Activated naive CD4-positive, alpha-beta T cell treated with anti-CD3 and anti-CD28 coated beads for 36 hours (primary cell): ENCODE data around the gene SYNDIG1. TPM values are rescaled to one million over a fixed set of nuclear protein-coding genes. Genes with fewer than 3 reads are reported as not detected.

Experiments used
- CTCF ChIA-PET: fragments of 350-600 bp; sonication (Branson Sonifier 250); formaldehyde crosslinking; loops from one replicate; lab custom pipeline; 2021; ENCODE audit warnings: antibody characterized with exemption; lab: Charles Lee
- DNase-seq: peaks from one replicate; pipeline ENCODE4 v3.0.0-alpha.2; 2020
- H3K27ac Mint-ChIP-seq: one replicate; pipeline ENCODE4 v1.8.0; 2021; ENCODE audit warnings: mild to moderate bottlenecking, mixed read lengths
- H3K27me3 Mint-ChIP-seq: one replicate; pipeline ENCODE4 v1.8.0; 2021; ENCODE audit warnings: low read depth, mixed read lengths
- H3K36me3 Mint-ChIP-seq: one replicate; pipeline ENCODE4 v1.8.0; 2021; ENCODE audit warnings: low read depth, mixed read lengths
- H3K4me1 Mint-ChIP-seq: one replicate; pipeline ENCODE4 v1.8.0; 2021; ENCODE audit warnings: low read depth, mixed read lengths
- H3K4me3 Mint-ChIP-seq: one replicate; pipeline ENCODE4 v1.8.0; 2021; ENCODE audit warnings: mild to moderate bottlenecking, moderate library complexity, mixed read lengths
- H3K9me3 Mint-ChIP-seq: one replicate; pipeline ENCODE4 v1.8.0; 2021; ENCODE audit warnings: mixed read lengths
- intact Hi-C: fragments of 100-400 bp; cut with micrococcal nuclease; formaldehyde crosslinking; loops from one replicate; pipeline ENCODE4 v1.15.1; 2023
- total RNA-seq, 2 experiments: library from RNA; stranded (reverse); gene quantifications; one replicate each; pipeline ENCODE4 v1.2.3, GENCODE V29; 2021

Gene SYNDIG1
- total RNA-seq, 2 experiments from 2014 or later: not detected

- no peak overlapping the region for H3K27ac Mint-ChIP-seq
- intact Hi-C loops: no loop called here
- no peaks in the 10 kb centered on the region for H3K4me1 Mint-ChIP-seq
- no peaks in the 10 kb centered on the region for H3K36me3 Mint-ChIP-seq
- DNase-seq: no peak
- CTCF ChIA-PET: no interaction called here
- no peak overlapping the region for H3K4me3 Mint-ChIP-seq
- no peaks in the 10 kb centered on the region for H3K9me3 Mint-ChIP-seq
- no peaks in the 10 kb centered on the region for H3K27me3 Mint-ChIP-seq
These were observed 183.9 kb downstream of the SYNDIG1 start for GRCh38 chr20:24653306-24653705.

DNA sequence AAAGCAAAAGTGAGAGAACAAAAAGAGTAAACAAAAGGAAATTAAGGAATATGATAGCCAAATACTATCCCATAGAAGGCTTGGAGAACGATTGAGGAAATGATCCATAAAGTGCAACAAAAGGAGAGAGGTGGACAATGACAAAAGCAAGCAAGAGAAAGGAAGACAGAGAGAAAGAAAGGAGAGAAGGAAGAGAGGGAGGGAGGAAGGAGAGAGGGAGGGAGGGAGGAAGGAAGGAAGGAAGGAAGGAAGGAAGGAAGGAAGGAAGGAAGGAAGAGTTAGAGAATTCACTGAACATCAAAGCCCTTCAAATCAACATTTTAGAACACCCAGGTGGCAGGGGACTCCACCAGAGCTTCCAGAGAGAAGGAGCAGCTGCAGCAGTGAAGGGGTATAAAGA is 185.0 kb downstream of the SYNDIG1 start:
- CTCF ChIA-PET: no interaction called here
- no peak for DNase-seq
- intact Hi-C loops: no loop called here
- H3K4me1 Mint-ChIP-seq: no peaks in the 10 kb centered on the region
- H3K36me3 Mint-ChIP-seq: no peaks in the 10 kb centered on the region
- H3K27me3 Mint-ChIP-seq: no peaks in the 10 kb centered on the region
- H3K27ac Mint-ChIP-seq: no peak overlapping the region
- H3K9me3 Mint-ChIP-seq: no peaks in the 10 kb centered on the region
- no peak overlapping the region for H3K4me3 Mint-ChIP-seq

- CTCF ChIA-PET: no interaction called here
- intact Hi-C loops: no loop called here
- H3K4me1 Mint-ChIP-seq: no peaks in the 10 kb centered on the region
- H3K27me3 Mint-ChIP-seq: no peaks in the 10 kb centered on the region
- H3K4me3 Mint-ChIP-seq: no peak overlapping the region
- H3K27ac Mint-ChIP-seq: no peak overlapping the region
- no peaks in the 10 kb centered on the region for H3K36me3 Mint-ChIP-seq
- no peaks in the 10 kb centered on the region for H3K9me3 Mint-ChIP-seq
- DNase-seq: no peak
These were observed 187.0 kb downstream of the SYNDIG1 start for GRCh38 chr20:24656391-24656790.

DNA sequence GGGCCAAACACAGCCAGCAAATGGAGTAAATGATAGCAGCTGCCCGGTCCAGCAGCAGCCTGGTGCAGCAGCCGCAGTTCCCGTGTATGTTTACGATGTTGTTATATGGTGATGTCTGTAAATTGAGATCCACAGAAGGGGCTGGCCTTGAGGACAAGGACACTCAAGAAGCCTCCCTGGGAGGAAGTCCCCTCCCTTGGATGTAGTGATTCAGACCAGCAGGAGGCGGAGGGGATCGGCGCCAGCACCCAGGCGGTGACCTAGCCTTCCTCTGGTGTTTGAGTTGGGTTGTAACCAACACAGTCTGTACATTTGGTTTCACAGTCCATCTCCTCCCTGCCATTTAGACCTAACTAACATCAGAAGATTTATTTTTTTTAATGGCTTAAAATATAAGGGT is 187.8 kb downstream of the SYNDIG1 start:
- Mint-ChIP-seq H3K4me1 (no peaks in the 10 kb centered on the region), H3K4me3 (no peak overlapping the region), H3K36me3 (no peaks in the 10 kb centered on the region), H3K27ac (no peak overlapping the region), H3K9me3 (no peaks in the 10 kb centered on the region), H3K27me3 (no peaks in the 10 kb centered on the region)
- intact Hi-C loops: no loop called here
- CTCF ChIA-PET: no interaction called here
- no peak for DNase-seq

- Mint-ChIP-seq H3K4me1 (no peaks in the 10 kb centered on the region), H3K36me3 (no peaks in the 10 kb centered on the region), H3K4me3 (no peak overlapping the region), H3K27me3 (no peaks in the 10 kb centered on the region), H3K27ac (no peak overlapping the region), H3K9me3 (no peaks in the 10 kb centered on the region)
- intact Hi-C loops: no loop called here
- DNase-seq: no peak
- CTCF ChIA-PET: no interaction called here
These were observed 188.6 kb downstream of the SYNDIG1 start for GRCh38 chr20:24657878-24658620.

DNA sequence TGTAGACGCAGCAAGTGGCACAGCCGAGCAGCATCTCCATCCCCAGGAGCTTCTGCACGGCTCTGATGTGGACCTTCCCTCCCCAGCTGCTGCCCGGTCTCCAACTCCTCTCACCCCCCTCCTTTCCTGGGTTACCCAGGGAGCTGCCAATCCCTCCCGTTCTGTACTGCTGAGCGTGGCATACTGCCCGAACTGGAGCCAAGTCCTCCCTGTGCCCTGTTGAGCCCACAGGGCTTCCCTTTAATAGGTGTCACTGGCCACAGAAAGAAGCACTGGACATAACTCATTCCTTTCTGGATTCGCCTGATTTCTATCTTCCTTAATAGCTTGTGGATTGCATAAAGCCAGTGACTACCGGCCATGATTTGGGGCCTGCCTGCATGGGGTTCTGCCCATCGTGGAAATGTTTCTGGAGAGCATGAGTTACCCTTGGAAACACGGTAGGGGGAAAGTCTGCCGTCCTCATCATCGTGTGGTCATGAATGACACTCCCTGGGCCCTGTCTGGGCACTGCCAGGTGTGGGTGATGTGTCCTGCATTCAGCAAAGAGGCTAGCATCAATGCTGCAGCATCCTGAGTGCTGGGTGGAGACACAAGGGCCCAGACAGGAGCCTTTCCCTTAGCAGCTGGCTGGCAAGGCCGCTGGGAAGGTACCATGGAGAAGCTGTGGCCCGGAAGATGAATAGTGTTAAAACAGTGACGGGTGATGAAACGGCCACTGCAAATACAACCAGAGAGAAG is 189.7 kb downstream of the SYNDIG1 start:
- CTCF ChIA-PET: no interaction called here
- H3K4me1 Mint-ChIP-seq: no peaks in the 10 kb centered on the region
- intact Hi-C loops: no loop called here
- H3K9me3 Mint-ChIP-seq: no peaks in the 10 kb centered on the region
- H3K36me3 Mint-ChIP-seq: no peaks in the 10 kb centered on the region
- H3K27ac Mint-ChIP-seq: no peak overlapping the region
- no peaks in the 10 kb centered on the region for H3K27me3 Mint-ChIP-seq
- DNase-seq: no peak
- H3K4me3 Mint-ChIP-seq: no peak overlapping the region

DNA sequence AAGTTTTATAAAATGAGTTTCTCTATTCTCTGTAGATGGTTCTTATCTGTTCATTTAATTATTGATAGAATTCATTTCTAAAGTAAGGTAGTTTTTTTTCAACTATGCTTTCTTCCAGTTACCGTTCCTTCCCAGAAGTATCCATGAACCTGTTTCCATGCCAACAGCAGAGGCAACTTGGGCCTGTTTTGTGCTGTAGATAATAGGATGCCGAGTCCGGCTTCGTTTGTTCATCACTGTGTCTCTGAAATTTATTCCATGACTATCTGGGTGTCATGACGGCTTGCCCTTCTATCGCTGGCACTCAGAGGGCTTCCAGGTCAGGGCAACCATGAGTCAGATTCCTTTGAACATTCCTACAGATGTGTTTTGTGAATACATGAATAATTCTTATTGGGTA is 190.4 kb downstream of the SYNDIG1 start:
- DNase-seq: no peak
- Mint-ChIP-seq H3K27me3 (no peaks in the 10 kb centered on the region), H3K9me3 (no peaks in the 10 kb centered on the region), H3K4me1 (no peaks in the 10 kb centered on the region), H3K36me3 (no peaks in the 10 kb centered on the region), H3K4me3 (no peak overlapping the region), H3K27ac (no peak overlapping the region)
- intact Hi-C loops: no loop called here
- CTCF ChIA-PET: no interaction called here

GRCh38 chr20:24660651-24661050 is 191.2 kb downstream of the SYNDIG1 start:
- Mint-ChIP-seq H3K27me3 (no peaks in the 10 kb centered on the region), H3K4me1 (no peaks in the 10 kb centered on the region), H3K4me3 (no peak overlapping the region), H3K36me3 (no peaks in the 10 kb centered on the region), H3K27ac (no peak overlapping the region), H3K9me3 (no peaks in the 10 kb centered on the region)
- DNase-seq: no peak
- CTCF ChIA-PET: no interaction called here
- intact Hi-C loops: no loop called here

DNA sequence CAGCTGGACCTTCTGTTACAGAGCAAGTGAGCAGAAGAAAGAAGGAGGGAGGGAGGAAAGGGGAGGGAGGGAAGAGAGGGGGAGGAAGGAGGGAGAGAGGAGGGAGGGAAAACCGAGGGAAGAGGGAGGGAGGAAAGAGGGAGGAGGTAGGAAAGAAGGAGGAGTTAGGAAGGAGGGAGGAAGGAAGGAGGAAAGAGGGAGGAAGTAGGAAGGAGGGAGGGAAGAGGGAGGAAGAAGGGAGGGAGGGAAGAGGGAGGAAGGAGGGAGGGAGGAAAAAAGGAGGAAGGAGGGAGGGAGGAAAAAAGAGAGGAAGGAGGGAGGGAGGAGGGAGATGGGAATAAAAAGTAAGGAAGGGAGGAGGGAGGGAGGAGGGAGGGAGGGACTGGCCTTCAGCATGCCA is 191.8 kb downstream of the SYNDIG1 start:
- no peaks in the 10 kb centered on the region for H3K9me3 Mint-ChIP-seq
- H3K4me1 Mint-ChIP-seq: no peaks in the 10 kb centered on the region
- H3K27me3 Mint-ChIP-seq: no peaks in the 10 kb centered on the region
- CTCF ChIA-PET: no interaction called here
- H3K4me3 Mint-ChIP-seq: no peak overlapping the region
- no peaks in the 10 kb centered on the region for H3K36me3 Mint-ChIP-seq
- no peak overlapping the region for H3K27ac Mint-ChIP-seq
- DNase-seq: no peak
- intact Hi-C loops: no loop called here

DNA sequence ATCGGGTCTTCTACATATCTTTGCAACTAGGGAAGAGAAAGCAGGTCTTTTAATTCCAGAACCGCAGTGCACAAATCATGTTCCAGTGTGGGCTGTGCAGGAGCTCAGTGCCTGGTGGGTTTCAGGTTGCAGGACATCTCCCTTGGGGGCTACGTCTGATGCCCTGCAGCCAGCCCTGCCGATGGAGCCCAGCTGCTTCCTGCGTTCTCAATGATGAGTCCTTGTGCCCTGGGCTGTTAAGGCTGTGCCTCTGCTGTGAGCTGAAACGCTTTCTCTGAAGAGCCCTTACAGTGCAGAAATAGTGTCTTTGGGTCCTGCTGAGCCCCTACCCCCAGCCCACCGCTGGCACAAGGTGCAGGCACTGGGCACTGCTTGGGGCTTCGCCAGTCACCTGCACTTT is 192.9 kb downstream of the SYNDIG1 start:
- intact Hi-C loops: no loop called here
- no peaks in the 10 kb centered on the region for H3K4me1 Mint-ChIP-seq
- H3K27ac Mint-ChIP-seq: no peak overlapping the region
- DNase-seq: no peak
- CTCF ChIA-PET: no interaction called here
- H3K36me3 Mint-ChIP-seq: no peaks in the 10 kb centered on the region
- no peaks in the 10 kb centered on the region for H3K9me3 Mint-ChIP-seq
- no peak overlapping the region for H3K4me3 Mint-ChIP-seq
- no peaks in the 10 kb centered on the region for H3K27me3 Mint-ChIP-seq

GRCh38 chr20:24662752-24663365 is 193.4 kb downstream of the SYNDIG1 start:
- intact Hi-C loops: no loop called here
- Mint-ChIP-seq H3K27ac (no peak overlapping the region), H3K4me1 (no peaks in the 10 kb centered on the region), H3K27me3 (no peaks in the 10 kb centered on the region), H3K36me3 (no peaks in the 10 kb centered on the region), H3K4me3 (no peak overlapping the region), H3K9me3 (no peaks in the 10 kb centered on the region)
- no peak for DNase-seq
- CTCF ChIA-PET: no interaction called here

DNA sequence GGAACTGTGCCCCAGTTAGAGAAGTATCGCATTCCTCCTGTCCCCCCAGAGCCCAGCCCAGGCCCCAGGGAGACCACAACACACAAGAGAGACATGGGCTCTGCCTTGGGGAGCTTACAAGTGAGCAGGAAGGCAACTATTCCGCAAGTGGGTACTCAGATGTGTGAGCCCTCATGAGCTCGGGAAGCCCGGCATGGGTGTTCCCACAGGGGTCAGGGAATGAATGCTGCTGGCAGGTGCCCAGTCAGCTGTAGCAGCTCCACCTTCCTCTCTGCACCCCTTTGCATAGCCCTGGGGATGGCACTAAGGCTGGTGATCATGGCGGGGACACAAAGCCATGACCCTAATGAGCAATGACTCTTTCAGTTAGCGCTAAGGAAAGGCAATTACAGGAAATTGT is 194.1 kb downstream of the SYNDIG1 start:
- Mint-ChIP-seq H3K9me3 (no peaks in the 10 kb centered on the region), H3K4me1 (no peaks in the 10 kb centered on the region), H3K36me3 (no peaks in the 10 kb centered on the region), H3K27me3 (no peaks in the 10 kb centered on the region), H3K27ac (no peak overlapping the region), H3K4me3 (no peak overlapping the region)
- CTCF ChIA-PET: no interaction called here
- intact Hi-C loops: no loop called here
- DNase-seq: no peak
